NCI-H82 treated with DMSO at 0.1 percent for 48 hours (cell line): Measurements from ENCODE around the gene MAP4.

Source experiments
- DNase-seq: peaks from one replicate; lab custom pipeline; 2025; ENCODE audit not compliant: unreplicated experiment; lab: John Stamatoyannopoulos, UW

MAP4 gene

GRCh38 chr3:47870702-47871260 lies 145.4 kb downstream of the MAP4 start:
- DNase-seq, result no peak

- DNase-seq, result no peak
Observed at GRCh38 chr3:47870156-47870555, 146.1 kb downstream of the MAP4 start.

- no peak for DNase-seq
Observed at GRCh38 chr3:47868306-47868705, 147.9 kb downstream of the MAP4 start.

- DNase-seq, result no peak
Observed at GRCh38 chr3:47867451-47868044, 148.7 kb downstream of the MAP4 start.

- no peak for DNase-seq
Observed at GRCh38 chr3:47865192-47865591, 151.0 kb downstream of the MAP4 start.

- DNase-seq, result no peak
Observed at GRCh38 chr3:47863391-47864128, 152.7 kb downstream of the MAP4 start.

GRCh38 chr3:47859956-47860605 lies 156.1 kb downstream of the MAP4 start:
- DNase-seq, result no peak

GRCh38 chr3:47857151-47857550 lies 159.1 kb downstream of the MAP4 start:
- DNase-seq, result no peak

- no peak for DNase-seq
Observed at GRCh38 chr3:47856669-47857068, 159.5 kb downstream of the MAP4 start.

GRCh38 chr3:47855461-47856383 lies 160.5 kb downstream of the MAP4 start:
- DNase-seq, result no peak

GRCh38 chr3:47854720-47855455 lies 161.3 kb downstream of the MAP4 start:
- no peak for DNase-seq

- no peak for DNase-seq
Observed at GRCh38 chr3:47854267-47854666, 161.9 kb downstream of the MAP4 start.

- no peak for DNase-seq
Observed at GRCh38 chr3:47852604-47853602, 163.3 kb downstream of the MAP4 start.

- DNase-seq, result no peak
Observed at GRCh38 chr3:47851888-47852603, 164.2 kb downstream of the MAP4 start.

- no peak for DNase-seq
Observed at GRCh38 chr3:47850564-47851410, 165.4 kb downstream of the MAP4 start.

GRCh38 chr3:47849699-47850563 lies 166.3 kb downstream of the MAP4 start:
- DNase-seq, result no peak
